Measurements from ENCODE around the gene CCSER1.

DNA sequence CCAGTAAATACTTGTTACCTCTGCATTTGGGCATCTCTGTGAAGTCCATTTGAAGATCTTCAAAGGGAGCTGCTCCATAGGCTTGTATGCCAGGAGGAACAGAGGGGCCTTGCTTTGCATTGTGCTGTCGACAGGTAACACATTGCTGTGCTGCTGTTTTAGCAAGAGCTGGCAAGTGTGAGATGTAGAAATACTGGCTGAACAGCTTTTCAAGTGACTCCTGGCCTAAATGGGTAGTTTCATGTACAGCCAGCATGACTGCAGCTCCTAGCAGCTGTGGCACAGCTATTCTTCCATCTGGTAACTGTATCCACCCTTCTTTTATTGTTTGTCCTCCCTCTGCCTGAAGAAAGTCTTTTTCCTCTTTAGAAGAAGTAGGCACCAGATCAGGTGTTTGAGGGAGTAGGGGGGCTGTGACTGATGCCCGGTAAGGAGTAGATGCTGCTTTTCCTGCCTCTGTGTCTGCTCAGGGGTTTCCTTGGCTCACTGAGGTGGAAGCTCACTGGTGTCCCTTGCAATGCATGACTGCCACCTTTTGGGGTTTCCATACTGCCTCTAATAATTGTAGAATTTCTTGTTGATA, 965.3 kb downstream of the CCSER1 start:
- TF ChIP-seq, protein P1, sequence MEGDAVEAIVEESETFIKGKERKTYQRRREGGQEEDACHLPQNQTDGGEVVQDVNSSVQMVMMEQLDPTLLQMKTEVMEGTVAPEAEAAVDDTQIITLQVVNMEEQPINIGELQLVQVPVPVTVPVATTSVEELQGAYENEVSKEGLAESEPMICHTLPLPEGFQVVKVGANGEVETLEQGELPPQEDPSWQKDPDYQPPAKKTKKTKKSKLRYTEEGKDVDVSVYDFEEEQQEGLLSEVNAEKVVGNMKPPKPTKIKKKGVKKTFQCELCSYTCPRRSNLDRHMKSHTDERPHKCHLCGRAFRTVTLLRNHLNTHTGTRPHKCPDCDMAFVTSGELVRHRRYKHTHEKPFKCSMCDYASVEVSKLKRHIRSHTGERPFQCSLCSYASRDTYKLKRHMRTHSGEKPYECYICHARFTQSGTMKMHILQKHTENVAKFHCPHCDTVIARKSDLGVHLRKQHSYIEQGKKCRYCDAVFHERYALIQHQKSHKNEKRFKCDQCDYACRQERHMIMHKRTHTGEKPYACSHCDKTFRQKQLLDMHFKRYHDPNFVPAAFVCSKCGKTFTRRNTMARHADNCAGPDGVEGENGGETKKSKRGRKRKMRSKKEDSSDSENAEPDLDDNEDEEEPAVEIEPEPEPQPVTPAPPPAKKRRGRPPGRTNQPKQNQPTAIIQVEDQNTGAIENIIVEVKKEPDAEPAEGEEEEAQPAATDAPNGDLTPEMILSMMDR (conservative IDR thresholded peaks at IDR 0.05; ENCODE audit: low read depth in 2 of 2), result peak in 1 of 2 experiments; percentile 50; a peak in 2 of 4 replicates
- TF ChIP-seq EZH2 (IDR thresholded peaks at IDR 0.05; ENCODE audit: low read depth, unreplicated experiment) (no peak), NANOG (IDR thresholded peaks at IDR 0.05; ENCODE audit: borderline replicate concordance) (no peak), ZNF331 (CRISPR knock-in tag; IDR thresholded peaks at IDR 0.05; ENCODE audit: low read depth) (no peak), POLR2AphosphoS5 (IDR thresholded peaks at IDR 0.05; ENCODE audit: low read depth) (no peak), JUNB (IDR thresholded peaks at IDR 0.05; ENCODE audit: unreplicated experiment) (no peak), STAT1 (IDR thresholded peaks at IDR 0.05; ENCODE audit: unreplicated experiment) (no peak), EZH2phosphoT487 (IDR thresholded peaks at IDR 0.05; ENCODE audit: unreplicated experiment) (no peak)
- TF ChIP-seq, protein P2, sequence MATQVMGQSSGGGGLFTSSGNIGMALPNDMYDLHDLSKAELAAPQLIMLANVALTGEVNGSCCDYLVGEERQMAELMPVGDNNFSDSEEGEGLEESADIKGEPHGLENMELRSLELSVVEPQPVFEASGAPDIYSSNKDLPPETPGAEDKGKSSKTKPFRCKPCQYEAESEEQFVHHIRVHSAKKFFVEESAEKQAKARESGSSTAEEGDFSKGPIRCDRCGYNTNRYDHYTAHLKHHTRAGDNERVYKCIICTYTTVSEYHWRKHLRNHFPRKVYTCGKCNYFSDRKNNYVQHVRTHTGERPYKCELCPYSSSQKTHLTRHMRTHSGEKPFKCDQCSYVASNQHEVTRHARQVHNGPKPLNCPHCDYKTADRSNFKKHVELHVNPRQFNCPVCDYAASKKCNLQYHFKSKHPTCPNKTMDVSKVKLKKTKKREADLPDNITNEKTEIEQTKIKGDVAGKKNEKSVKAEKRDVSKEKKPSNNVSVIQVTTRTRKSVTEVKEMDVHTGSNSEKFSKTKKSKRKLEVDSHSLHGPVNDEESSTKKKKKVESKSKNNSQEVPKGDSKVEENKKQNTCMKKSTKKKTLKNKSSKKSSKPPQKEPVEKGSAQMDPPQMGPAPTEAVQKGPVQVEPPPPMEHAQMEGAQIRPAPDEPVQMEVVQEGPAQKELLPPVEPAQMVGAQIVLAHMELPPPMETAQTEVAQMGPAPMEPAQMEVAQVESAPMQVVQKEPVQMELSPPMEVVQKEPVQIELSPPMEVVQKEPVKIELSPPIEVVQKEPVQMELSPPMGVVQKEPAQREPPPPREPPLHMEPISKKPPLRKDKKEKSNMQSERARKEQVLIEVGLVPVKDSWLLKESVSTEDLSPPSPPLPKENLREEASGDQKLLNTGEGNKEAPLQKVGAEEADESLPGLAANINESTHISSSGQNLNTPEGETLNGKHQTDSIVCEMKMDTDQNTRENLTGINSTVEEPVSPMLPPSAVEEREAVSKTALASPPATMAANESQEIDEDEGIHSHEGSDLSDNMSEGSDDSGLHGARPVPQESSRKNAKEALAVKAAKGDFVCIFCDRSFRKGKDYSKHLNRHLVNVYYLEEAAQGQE (IDR thresholded peaks at IDR 0.05; ENCODE audit: unreplicated experiment), result no peak
